WTC11 (cell line): ENCODE results near the gene TTLL9.

Experiments
- CTCF ChIP-seq: fragments of 200-600 bp; IDR thresholded peaks from 2 replicates; pipeline ENCODE4 v1.8.0; 2022; ENCODE audit warnings: antibody characterized with exemption
- ESRRA ChIP-seq: sonication (generic); formaldehyde crosslinking; IDR thresholded peaks from 2 replicates; pipeline ENCODE4 v1.8.1; 2022; ENCODE audit warnings: mild to moderate bottlenecking, missing genetic modification reagents, borderline replicate concordance
- STAT6 ChIP-seq: sonication (generic); formaldehyde crosslinking; conservative IDR thresholded peaks from 2 replicates; pipeline ENCODE4 v1.8.1; 2023; ENCODE audit warnings: mild to moderate bottlenecking, low read depth, missing genetic modification reagents, moderate library complexity

GRCh38 chr20:31838646-31839292 lies 31.7 kb upstream of the TTLL9 start:
- TF ChIP-seq ESRRA (CRISPR knock-in tag) (no peak), STAT6 (CRISPR knock-in tag) (no peak), CTCF (no peak)
